HEK293 (cell line): ENCODE results near the gene MAML1.

Experiments used
- CTCF ChIA-PET: fragments of 350-600 bp; formaldehyde crosslinking; extraction: SDS; loops from one replicate; lab custom pipeline; 2021; ENCODE audit warnings: antibody characterized with exemption; lab: Yijun Ruan, JAX
- POLR2A ChIA-PET: fragments of 300-600 bp; formaldehyde crosslinking; extraction: SDS; loops from one replicate; lab custom pipeline; 2020; ENCODE audit warnings: antibody characterized with exemption, inconsistent platforms; lab: Yijun Ruan, JAX
- H3K27ac ChIP-seq: fragments of 200-500 bp; sonication (Bioruptor generic); 2 replicates; pipeline ENCODE4 v1.5.1; 2014; ENCODE audit warnings: low read depth, low read length, control low read depth, inconsistent platforms; ENCODE audit errors: extremely low read depth
- H3K36me3 ChIP-seq, 2 experiments: fragments of 200-500 bp in 1 of 2; sonication (Bioruptor generic) in 1 of 2; 1 replicate in 1 of 2; 2 replicates in 1 of 2; pipeline ENCODE4 v1.5.1; 2014 to 2017; ENCODE audit warnings: inconsistent platforms in 2 of 2, low read length in 2 of 2; ENCODE audit not compliant: control insufficient read depth in 2 of 2, insufficient read depth in 1 of 2
- H3K4me1 ChIP-seq: fragments of 200-500 bp; sonication (Bioruptor generic); 2 replicates; pipeline ENCODE4 v1.5.1; 2014; ENCODE audit warnings: mild to moderate bottlenecking, low read length, inconsistent platforms; ENCODE audit not compliant: control insufficient read depth, insufficient read depth
- H3K4me3 ChIP-seq: 2 replicates; pipeline ENCODE4 v1.5.1; 2011; ENCODE audit warnings: low read depth, mild to moderate bottlenecking, control low read depth, low read length, moderate library complexity
- H3K9me3 ChIP-seq: fragments of 200-500 bp; sonication (Bioruptor generic); 2 replicates; pipeline ENCODE4 v1.5.1; 2014; ENCODE audit warnings: low read depth, low read length, inconsistent platforms; ENCODE audit not compliant: control insufficient read depth, insufficient read depth
- GLI4 ChIP-seq: fragments of 450-650 bp; formaldehyde crosslinking; IDR thresholded peaks from 2 replicates; pipeline ENCODE4 v1.5.1; 2016; ENCODE audit warnings: missing biosample characterization, missing genetic modification characterization
- GLIS1 ChIP-seq: fragments of 450-650 bp; formaldehyde crosslinking; IDR thresholded peaks from 2 replicates; pipeline ENCODE4 v1.5.1; 2016; ENCODE audit warnings: missing biosample characterization, missing genetic modification characterization
- KLF9 ChIP-seq: fragments of 450-650 bp; formaldehyde crosslinking; IDR thresholded peaks from 2 replicates; pipeline ENCODE4 v1.5.1; 2016; ENCODE audit warnings: missing biosample characterization, missing genetic modification characterization, low read depth
- MZF1 ChIP-seq: fragments of 450-650 bp; formaldehyde crosslinking; IDR thresholded peaks from 2 replicates; pipeline ENCODE4 v1.5.1; 2017; ENCODE audit warnings: missing biosample characterization, missing genetic modification characterization, borderline replicate concordance
- OVOL3 ChIP-seq: fragments of 450-650 bp; formaldehyde crosslinking; IDR thresholded peaks from 2 replicates; pipeline ENCODE4 v1.5.1; 2016; ENCODE audit warnings: missing biosample characterization, missing genetic modification characterization
- SCRT1 ChIP-seq: fragments of 450-650 bp; formaldehyde crosslinking; IDR thresholded peaks from 2 replicates; pipeline ENCODE4 v1.5.1; 2016; ENCODE audit warnings: missing biosample characterization, missing genetic modification characterization, borderline replicate concordance
- ZBTB21 ChIP-seq: fragments of 450-650 bp; formaldehyde crosslinking; IDR thresholded peaks from 2 replicates; pipeline ENCODE4 v1.5.1; 2017; ENCODE audit warnings: missing biosample characterization, missing genetic modification characterization
- ZFP41 ChIP-seq: fragments of 450-650 bp; formaldehyde crosslinking; IDR thresholded peaks from 2 replicates; pipeline ENCODE4 v1.5.1; 2016; ENCODE audit warnings: missing biosample characterization, missing genetic modification characterization, borderline replicate concordance
- ZNF174 ChIP-seq: fragments of 450-650 bp; formaldehyde crosslinking; IDR thresholded peaks from 2 replicates; pipeline ENCODE4 v1.5.0; 2017; ENCODE audit warnings: missing biosample characterization, mild to moderate bottlenecking, missing genetic modification characterization
- ZNF214 ChIP-seq: fragments of 450-650 bp; formaldehyde crosslinking; IDR thresholded peaks from 2 replicates; pipeline ENCODE4 v1.5.1; 2017; ENCODE audit warnings: missing biosample characterization, mild to moderate bottlenecking, missing genetic modification characterization, borderline replicate concordance
- ZNF23 ChIP-seq: fragments of 450-650 bp; formaldehyde crosslinking; IDR thresholded peaks from 2 replicates; pipeline ENCODE4 v1.5.1; 2016; ENCODE audit warnings: missing biosample characterization, missing genetic modification characterization, borderline replicate concordance
- ZNF324 ChIP-seq: fragments of 450-650 bp; formaldehyde crosslinking; IDR thresholded peaks from 2 replicates; pipeline ENCODE4 v1.5.1; 2016; ENCODE audit warnings: missing biosample characterization, missing genetic modification characterization
- ZNF335 ChIP-seq: fragments of 450-650 bp; formaldehyde crosslinking; conservative IDR thresholded peaks from 2 replicates; pipeline ENCODE4 v1.5.1; 2016; ENCODE audit warnings: missing biosample characterization, missing genetic modification characterization
- ZNF600 ChIP-seq: fragments of 450-650 bp; formaldehyde crosslinking; IDR thresholded peaks from 2 replicates; pipeline ENCODE4 v1.5.1; 2016; ENCODE audit warnings: missing biosample characterization, missing genetic modification characterization
- ZNF658 ChIP-seq: fragments of 450-650 bp; formaldehyde crosslinking; IDR thresholded peaks from 2 replicates; pipeline ENCODE4; 2016; ENCODE audit warnings: missing biosample characterization, missing genetic modification characterization
- ZNF707 ChIP-seq: fragments of 450-650 bp; formaldehyde crosslinking; IDR thresholded peaks from 2 replicates; pipeline ENCODE4 v1.5.1; 2016; ENCODE audit warnings: missing biosample characterization, missing genetic modification characterization
- ZSCAN23 ChIP-seq: fragments of 450-650 bp; formaldehyde crosslinking; IDR thresholded peaks from 2 replicates; pipeline ENCODE4 v1.5.1; 2016; ENCODE audit warnings: missing biosample characterization, missing genetic modification characterization
- TF ChIP-seq, protein P1 (sequence below): fragments of 450-650 bp; formaldehyde crosslinking; IDR thresholded peaks from 2 replicates; pipeline ENCODE4 v1.5.1; 2017; ENCODE audit warnings: missing biosample characterization, missing genetic modification characterization
- TF ChIP-seq, protein P2 (sequence below): fragments of 450-650 bp; formaldehyde crosslinking; IDR thresholded peaks from 2 replicates; pipeline ENCODE4 v1.5.1; 2017; ENCODE audit warnings: missing biosample characterization, missing genetic modification characterization

The MAML1 gene

DNA sequence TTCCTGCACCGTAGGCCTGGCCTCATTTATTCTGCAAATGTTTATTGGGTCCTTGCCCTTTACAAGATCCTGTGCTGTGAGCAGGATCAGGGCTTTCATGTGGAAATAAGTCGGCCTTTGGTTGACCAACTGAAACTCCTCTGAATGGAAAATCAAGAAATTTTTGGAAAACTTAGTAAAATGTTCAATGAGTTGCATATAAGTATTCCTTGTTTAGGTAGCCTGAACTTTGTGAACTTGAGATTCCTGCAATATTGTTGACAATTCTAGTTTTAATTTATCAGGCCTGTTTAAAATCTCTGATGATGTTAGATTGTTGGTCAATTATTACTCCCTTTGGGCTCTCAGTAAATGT lies 1.1 kb downstream of the MAML1 start:
- peak overlapping the region; percentile 97 for H3K27ac ChIP-seq
- ChIA-PET POLR2A (interaction anchor here (2.3 to 2.9 kb wide), 2 partner anchors 87 to 110 kb away, joined by 8 to 16 read pairs; partner anchors contain the start of genes HNRNPH1 and SQSTM1), CTCF (interaction anchor here (0.5 to 0.7 kb wide), 2 partner anchors 29 to 63 kb away, joined by 3 read pairs; no protein-coding TSS in a partner anchor)
- peaks cover 8% of the 10 kb centered on the region for H3K4me1 ChIP-seq
- H3K4me3 ChIP-seq, result peak overlapping the region; percentile 92
- TF ChIP-seq ZNF335 (peak; percentile 53), OVOL3 (tag by site-specific recombination) (no peak), ZFP41 (no peak), ZNF707 (no peak), ZNF658 (tag by site-specific recombination) (no peak), ZSCAN23 (tag by site-specific recombination) (no peak), ZNF214 (tag by site-specific recombination) (no peak), ZNF600 (tag by site-specific recombination) (peak; percentile 24; the same call in 1 of the 2 replicates), ZNF174 (tag by site-specific recombination) (no peak)
- TF ChIP-seq, protein P1, sequence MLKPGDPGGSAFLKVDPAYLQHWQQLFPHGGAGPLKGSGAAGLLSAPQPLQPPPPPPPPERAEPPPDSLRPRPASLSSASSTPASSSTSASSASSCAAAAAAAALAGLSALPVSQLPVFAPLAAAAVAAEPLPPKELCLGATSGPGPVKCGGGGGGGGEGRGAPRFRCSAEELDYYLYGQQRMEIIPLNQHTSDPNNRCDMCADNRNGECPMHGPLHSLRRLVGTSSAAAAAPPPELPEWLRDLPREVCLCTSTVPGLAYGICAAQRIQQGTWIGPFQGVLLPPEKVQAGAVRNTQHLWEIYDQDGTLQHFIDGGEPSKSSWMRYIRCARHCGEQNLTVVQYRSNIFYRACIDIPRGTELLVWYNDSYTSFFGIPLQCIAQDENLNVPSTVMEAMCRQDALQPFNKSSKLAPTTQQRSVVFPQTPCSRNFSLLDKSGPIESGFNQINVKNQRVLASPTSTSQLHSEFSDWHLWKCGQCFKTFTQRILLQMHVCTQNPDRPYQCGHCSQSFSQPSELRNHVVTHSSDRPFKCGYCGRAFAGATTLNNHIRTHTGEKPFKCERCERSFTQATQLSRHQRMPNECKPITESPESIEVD (tag by site-specific recombination), result no peak
- H3K36me3 ChIP-seq, result peaks cover 32 to 43% of the 10 kb centered on the region in 2 experiments
- H3K9me3 ChIP-seq, result no peaks in the 10 kb centered on the region

DNA sequence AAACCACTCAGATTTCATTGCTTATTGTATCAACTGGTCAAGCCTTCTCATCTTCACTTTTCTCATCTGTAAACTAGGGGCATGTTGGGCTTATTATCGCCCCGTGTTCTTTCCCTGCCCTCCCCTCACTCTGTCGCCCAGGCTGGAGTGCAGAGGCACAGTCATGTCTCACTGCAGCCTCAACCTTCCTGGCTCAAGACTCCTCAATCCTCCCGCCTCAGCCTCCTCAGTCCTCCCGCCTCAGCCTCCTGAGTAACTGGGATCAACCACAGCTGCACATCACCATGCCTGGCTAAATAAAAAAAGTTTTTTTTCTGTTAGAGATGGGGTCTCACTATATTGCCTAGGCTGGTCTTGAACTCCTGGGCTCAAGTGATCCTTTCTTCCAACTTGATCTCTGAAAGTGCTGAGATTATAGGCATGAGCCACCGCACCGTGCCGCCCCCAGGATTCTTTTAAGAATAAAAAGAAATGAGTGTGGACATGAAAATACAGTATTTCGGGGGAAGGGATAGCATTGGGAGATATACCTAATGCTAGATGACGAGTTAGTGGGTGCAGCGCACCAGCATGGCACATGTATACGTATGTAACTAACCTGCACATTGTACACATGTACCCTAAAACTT lies 2.0 kb downstream of the MAML1 start:
- Histone ChIP-seq H3K4me3 (peak overlapping the region; percentile 92; the same call in 1 of the 2 replicates), H3K36me3 (peaks cover 33 to 42% of the 10 kb centered on the region in 2 experiments), H3K9me3 (no peaks in the 10 kb centered on the region), H3K27ac (peak overlapping the region; percentile 1; the same call in 1 of the 2 replicates), H3K4me1 (peaks cover 8% of the 10 kb centered on the region)
- TF ChIP-seq KLF9 (tag by site-specific recombination) (no peak), ZNF23 (tag by site-specific recombination) (no peak)
- TF ChIP-seq, protein P2, sequence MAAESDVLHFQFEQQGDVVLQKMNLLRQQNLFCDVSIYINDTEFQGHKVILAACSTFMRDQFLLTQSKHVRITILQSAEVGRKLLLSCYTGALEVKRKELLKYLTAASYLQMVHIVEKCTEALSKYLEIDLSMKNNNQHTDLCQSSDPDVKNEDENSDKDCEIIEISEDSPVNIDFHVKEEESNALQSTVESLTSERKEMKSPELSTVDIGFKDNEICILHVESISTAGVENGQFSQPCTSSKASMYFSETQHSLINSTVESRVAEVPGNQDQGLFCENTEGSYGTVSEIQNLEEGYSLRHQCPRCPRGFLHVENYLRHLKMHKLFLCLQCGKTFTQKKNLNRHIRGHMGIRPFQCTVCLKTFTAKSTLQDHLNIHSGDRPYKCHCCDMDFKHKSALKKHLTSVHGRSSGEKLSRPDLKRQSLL (tag by site-specific recombination), result 0 out of 2 replicates have a peak, but pooled peaks have one; percentile 26
- ChIA-PET CTCF (interaction anchor here (0.7 to 1.7 kb wide), 2 partner anchors 28 kb away, joined by 3 to 4 read pairs; no protein-coding TSS in a partner anchor), POLR2A (interaction anchor here (2.9 kb wide), 1 partner anchor 111 kb away, joined by 16 read pairs; the partner anchor contains the start of gene HNRNPH1)

DNA sequence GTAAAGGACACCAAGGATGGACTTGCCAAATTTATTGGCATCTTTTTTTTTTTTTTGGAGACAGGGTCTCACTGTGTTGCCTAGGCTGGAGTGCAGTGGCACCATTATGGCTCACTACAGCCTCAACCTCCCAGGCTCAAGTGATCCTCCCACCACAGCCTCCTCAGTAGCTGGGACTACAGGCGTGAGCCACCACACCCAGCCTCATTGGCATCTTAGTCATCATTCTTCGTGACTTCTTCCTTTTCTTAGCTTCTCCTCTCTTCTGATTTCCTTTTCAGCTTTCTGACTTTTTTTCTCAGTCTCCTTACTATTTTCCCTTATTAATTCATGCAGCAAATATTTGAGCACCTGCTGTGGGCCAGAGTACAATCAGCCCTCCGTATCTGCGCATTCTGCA lies 6.1 kb downstream of the MAML1 start:
- Histone ChIP-seq H3K36me3 (peaks cover 28 to 41% of the 10 kb centered on the region in 2 experiments), H3K4me3 (no peak overlapping the region), H3K4me1 (peaks cover 8% of the 10 kb centered on the region), H3K27ac (no peak overlapping the region), H3K9me3 (no peaks in the 10 kb centered on the region)
- ChIA-PET POLR2A (no interaction called here), CTCF (interaction anchor here (1.2 to 1.4 kb wide), 3 partner anchors 11 to 25 kb away, joined by 3 to 4 read pairs (median 3); no protein-coding TSS in a partner anchor)
- TF ChIP-seq ZNF324 (tag by site-specific recombination), result no peak
- no peak for TF ChIP-seq ZNF214 (tag by site-specific recombination)
- no peak for TF ChIP-seq MZF1 (tag by site-specific recombination)
- TF ChIP-seq GLIS1 (tag by site-specific recombination), result no peak
- TF ChIP-seq ZBTB21 (tag by site-specific recombination), result no peak
- TF ChIP-seq SCRT1 (tag by site-specific recombination), result no peak
- TF ChIP-seq GLI4 (tag by site-specific recombination), result no peak
